ENCODE measurements around the gene CEMIP2. TPM values are rescaled to one million over a fixed set of nuclear protein-coding genes. Genes with fewer than 3 reads are reported as not detected.

CEMIP2 gene
- total and polyA plus RNA-seq, 4 donors, result 18.8 to 123 (median 38.6) TPM

GRCh38 chr9:71734950-71735349, 33.4 kb downstream of the CEMIP2 start:
- no peak overlapping the region for H3K27ac ChIP-seq (ENCODE audit: low read depth in 1 of 2, low read length in 2 of 2)
- 84% methylated on average over 4 of the region's 4 CpGs for WGBS
- TF ChIP-seq ZBTB33 (IDR thresholded peaks at IDR 0.05), result no peak
- H3K9me3 ChIP-seq (ENCODE audit: control insufficient read depth in 4 of 4, low read length in 3 of 4), result no peaks in the 10 kb centered on the region
- DNase-seq (ENCODE audit: low spot score), result no peak
- H3K4me1 ChIP-seq (ENCODE audit: control insufficient read depth in 4 of 4, insufficient read depth in 4 of 4, low read length in 3 of 4), result peaks cover 0 to 2% (median 1%) of the 10 kb centered on the region in 4 donors
- no peaks in the 10 kb centered on the region for H3K27me3 ChIP-seq (ENCODE audit: control insufficient read depth in 4 of 4, insufficient read depth in 4 of 4, low read length in 3 of 4)
- peaks cover 0 to 58% (median 39%) of the 10 kb centered on the region in 4 donors for H3K36me3 ChIP-seq (ENCODE audit: control insufficient read depth in 4 of 4, insufficient read depth in 3 of 4, low read depth in 1 of 4, low read length in 3 of 4)
- H3K4me3 ChIP-seq (ENCODE audit: low read depth in 1 of 3, low read length in 3 of 3), result no peak overlapping the region
- no peak overlapping the region for H3K9ac ChIP-seq (ENCODE audit: low read depth in 1 of 2, low read length in 2 of 2)

GRCh38 chr9:71733176-71733575, 35.1 kb downstream of the CEMIP2 start:
- Histone ChIP-seq H3K36me3 (ENCODE audit: control insufficient read depth in 4 of 4, insufficient read depth in 3 of 4, low read depth in 1 of 4, low read length in 3 of 4) (peaks cover 3 to 64% (median 53%) of the 10 kb centered on the region in 4 donors), H3K4me3 (ENCODE audit: low read depth in 1 of 3, low read length in 3 of 3) (no peak overlapping the region), H3K9ac (ENCODE audit: low read depth in 1 of 2, low read length in 2 of 2) (no peak overlapping the region), H3K27me3 (ENCODE audit: control insufficient read depth in 4 of 4, insufficient read depth in 4 of 4, low read length in 3 of 4) (no peaks in the 10 kb centered on the region), H3K27ac (ENCODE audit: low read depth in 1 of 2, low read length in 2 of 2) (no peak overlapping the region), H3K9me3 (ENCODE audit: control insufficient read depth in 4 of 4, low read length in 3 of 4) (no peaks in the 10 kb centered on the region), H3K4me1 (ENCODE audit: control insufficient read depth in 4 of 4, insufficient read depth in 4 of 4, low read length in 3 of 4) (peaks cover 0 to 1% (median 0%) of the 10 kb centered on the region in 4 donors)
- no peak for DNase-seq (ENCODE audit: low spot score)
- TF ChIP-seq ZBTB33 (IDR thresholded peaks at IDR 0.05), result no peak
- TF ChIP-seq CTCF (IDR thresholded peaks at IDR 0.05; ENCODE audit: low read depth, low read length, missing input control), result no peak
- TF ChIP-seq YY1 (IDR thresholded peaks at IDR 0.05), result no peak
- TF ChIP-seq FOXA2 (IDR thresholded peaks at IDR 0.05), result no peak
- no peak for TF ChIP-seq HNF4G (IDR thresholded peaks at IDR 0.05)
- no peak for TF ChIP-seq HNF4A (conservative IDR thresholded peaks at IDR 0.05)
- TF ChIP-seq JUND (IDR thresholded peaks at IDR 0.05), result no peak
- TF ChIP-seq REST (IDR thresholded peaks at IDR 0.05), result no peak
- no peak for TF ChIP-seq EGR1 (IDR thresholded peaks at IDR 0.05; ENCODE audit: low read depth in 2 of 2)
- no peak for TF ChIP-seq RAD21 (IDR thresholded peaks at IDR 0.05)
- WGBS, result 95% methylated on average over 1 of the region's 1 CpG

All from liver (tissue), 9 donors.